ENCODE data around the gene RUNX2. TPM values are rescaled to one million over a fixed set of nuclear protein-coding genes. Genes with fewer than 3 reads are reported as not detected.

The RUNX2 gene
- total and polyA plus RNA-seq, 10 of the 15 experiments (the other 5 are each of a cell fraction or from before 2014, with no cell fraction given), result 0.01 to 0.77 (median 0.15) TPM; not detected in 3

DNA sequence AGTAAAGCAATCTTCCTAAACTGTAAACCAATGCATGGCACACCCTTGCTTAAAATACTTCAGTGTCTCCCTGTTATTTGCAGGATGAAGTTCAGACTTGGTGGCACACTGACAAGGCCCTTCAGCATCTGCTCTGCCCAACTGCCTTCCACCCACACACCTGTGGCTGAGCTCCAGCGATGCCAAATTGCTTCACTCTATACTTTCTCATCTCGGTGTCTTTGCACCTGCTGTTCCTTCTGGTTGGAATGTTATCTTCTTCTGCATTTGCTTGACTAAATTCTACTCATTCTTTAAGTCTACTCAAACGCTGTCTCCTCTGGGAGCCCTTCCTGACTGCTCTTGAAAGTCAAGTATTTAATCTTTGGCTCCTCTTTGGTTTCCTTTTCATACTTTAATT is 149.7 kb downstream of the RUNX2 start:
- Histone ChIP-seq H3K36me3 (ENCODE audit: control insufficient read depth in 2 of 2, insufficient read depth in 2 of 2, low read length in 1 of 2) (no peaks in the 10 kb centered on the region), H3K4me2 (ENCODE audit: control insufficient read depth, insufficient read depth) (no peak overlapping the region), H3K27ac (ENCODE audit: control insufficient read depth, insufficient read depth) (no peak overlapping the region), H3K9me3 (replicated peaks; ENCODE audit: control insufficient read depth, insufficient read depth, low read length) (no peaks in the 10 kb centered on the region; the same call in 2 of the 3 replicates), H3K79me2 (ENCODE audit: control insufficient read depth, insufficient read depth, low read length) (no peaks in the 10 kb centered on the region), H4K20me1 (ENCODE audit: control insufficient read depth, insufficient read depth) (no peaks in the 10 kb centered on the region), H2AFZ (ENCODE audit: control insufficient read depth, low read depth, low read length) (no peak overlapping the region), H3K9ac (ENCODE audit: control insufficient read depth, insufficient read depth, low read length) (no peak overlapping the region), H3K27me3 (replicated peaks in 1 of 2; ENCODE audit: control insufficient read depth in 2 of 2, insufficient read depth in 2 of 2, low read length in 1 of 2) (peaks cover 0 to 7% of the 10 kb centered on the region in 2 experiments; a peak in 2 of 4 replicates), H3K4me3 (no peak overlapping the region), H3K4me1 (ENCODE audit: control insufficient read depth, insufficient read depth, low read length) (0 out of 2 replicates have a peak, but pooled peaks cover 5% of the 10 kb centered on the region)
- no peak for ATAC-seq
- RAD21 ChIA-PET (ENCODE audit: unreplicated experiment), result no interaction called here
- DNase-seq (ENCODE audit: low read depth, low spot score), result no peak
- BruUV-seq (replicated peaks), result no TSS peak
- 13% methylated on average over 3 of the region's 3 CpGs for WGBS (ENCODE audit: insufficient coverage, insufficient replicate concordance, low lambda C conversion rate, missing lambda C conversion rate)
- POLR2A ChIA-PET, result no interaction called here
- in situ Hi-C loops (cut with MboI), result no loop called here
- intact Hi-C loops (cut with micrococcal nuclease; ENCODE audit: unreplicated experiment), result no loop called here
- CTCF ChIA-PET, result no interaction called here
- FAIRE-seq, result no peak
- SMC1A ChIA-PET (ENCODE audit: uncharacterized antibody, unreplicated experiment), result no interaction called here
- TF ChIP-seq, protein P1, sequence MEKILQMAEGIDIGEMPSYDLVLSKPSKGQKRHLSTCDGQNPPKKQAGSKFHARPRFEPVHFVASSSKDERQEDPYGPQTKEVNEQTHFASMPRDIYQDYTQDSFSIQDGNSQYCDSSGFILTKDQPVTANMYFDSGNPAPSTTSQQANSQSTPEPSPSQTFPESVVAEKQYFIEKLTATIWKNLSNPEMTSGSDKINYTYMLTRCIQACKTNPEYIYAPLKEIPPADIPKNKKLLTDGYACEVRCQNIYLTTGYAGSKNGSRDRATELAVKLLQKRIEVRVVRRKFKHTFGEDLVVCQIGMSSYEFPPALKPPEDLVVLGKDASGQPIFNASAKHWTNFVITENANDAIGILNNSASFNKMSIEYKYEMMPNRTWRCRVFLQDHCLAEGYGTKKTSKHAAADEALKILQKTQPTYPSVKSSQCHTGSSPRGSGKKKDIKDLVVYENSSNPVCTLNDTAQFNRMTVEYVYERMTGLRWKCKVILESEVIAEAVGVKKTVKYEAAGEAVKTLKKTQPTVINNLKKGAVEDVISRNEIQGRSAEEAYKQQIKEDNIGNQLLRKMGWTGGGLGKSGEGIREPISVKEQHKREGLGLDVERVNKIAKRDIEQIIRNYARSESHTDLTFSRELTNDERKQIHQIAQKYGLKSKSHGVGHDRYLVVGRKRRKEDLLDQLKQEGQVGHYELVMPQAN (conservative IDR thresholded peaks at IDR 0.05), result no peak
- TF ChIP-seq ETV6 (conservative IDR thresholded peaks at IDR 0.05 in 1 of 2, IDR thresholded peaks at IDR 0.05 in 1 of 2; ENCODE audit: borderline replicate concordance in 1 of 2, low read depth in 1 of 2), result no peak
- TF ChIP-seq, protein P2, sequence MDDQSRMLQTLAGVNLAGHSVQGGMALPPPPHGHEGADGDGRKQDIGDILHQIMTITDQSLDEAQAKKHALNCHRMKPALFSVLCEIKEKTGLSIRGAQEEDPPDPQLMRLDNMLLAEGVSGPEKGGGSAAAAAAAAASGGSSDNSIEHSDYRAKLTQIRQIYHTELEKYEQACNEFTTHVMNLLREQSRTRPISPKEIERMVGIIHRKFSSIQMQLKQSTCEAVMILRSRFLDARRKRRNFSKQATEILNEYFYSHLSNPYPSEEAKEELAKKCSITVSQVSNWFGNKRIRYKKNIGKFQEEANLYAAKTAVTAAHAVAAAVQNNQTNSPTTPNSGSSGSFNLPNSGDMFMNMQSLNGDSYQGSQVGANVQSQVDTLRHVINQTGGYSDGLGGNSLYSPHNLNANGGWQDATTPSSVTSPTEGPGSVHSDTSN (IDR thresholded peaks at IDR 0.05; ENCODE audit: insufficient replicate concordance, low read depth, low read length), result no peak
- TF ChIP-seq SRF (IDR thresholded peaks at IDR 0.05; ENCODE audit: low read depth in 2 of 2, low read length in 2 of 2), result no peak
- no peak for TF ChIP-seq JUND (IDR thresholded peaks at IDR 0.05; ENCODE audit: low read depth, low read length)
- TF ChIP-seq, protein P3, sequence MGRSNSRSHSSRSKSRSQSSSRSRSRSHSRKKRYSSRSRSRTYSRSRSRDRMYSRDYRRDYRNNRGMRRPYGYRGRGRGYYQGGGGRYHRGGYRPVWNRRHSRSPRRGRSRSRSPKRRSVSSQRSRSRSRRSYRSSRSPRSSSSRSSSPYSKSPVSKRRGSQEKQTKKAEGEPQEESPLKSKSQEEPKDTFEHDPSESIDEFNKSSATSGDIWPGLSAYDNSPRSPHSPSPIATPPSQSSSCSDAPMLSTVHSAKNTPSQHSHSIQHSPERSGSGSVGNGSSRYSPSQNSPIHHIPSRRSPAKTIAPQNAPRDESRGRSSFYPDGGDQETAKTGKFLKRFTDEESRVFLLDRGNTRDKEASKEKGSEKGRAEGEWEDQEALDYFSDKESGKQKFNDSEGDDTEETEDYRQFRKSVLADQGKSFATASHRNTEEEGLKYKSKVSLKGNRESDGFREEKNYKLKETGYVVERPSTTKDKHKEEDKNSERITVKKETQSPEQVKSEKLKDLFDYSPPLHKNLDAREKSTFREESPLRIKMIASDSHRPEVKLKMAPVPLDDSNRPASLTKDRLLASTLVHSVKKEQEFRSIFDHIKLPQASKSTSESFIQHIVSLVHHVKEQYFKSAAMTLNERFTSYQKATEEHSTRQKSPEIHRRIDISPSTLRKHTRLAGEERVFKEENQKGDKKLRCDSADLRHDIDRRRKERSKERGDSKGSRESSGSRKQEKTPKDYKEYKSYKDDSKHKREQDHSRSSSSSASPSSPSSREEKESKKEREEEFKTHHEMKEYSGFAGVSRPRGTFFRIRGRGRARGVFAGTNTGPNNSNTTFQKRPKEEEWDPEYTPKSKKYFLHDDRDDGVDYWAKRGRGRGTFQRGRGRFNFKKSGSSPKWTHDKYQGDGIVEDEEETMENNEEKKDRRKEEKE (IDR thresholded peaks at IDR 0.05), result no peak
- no peak for TF ChIP-seq CHD4 (IDR thresholded peaks at IDR 0.05)
- TF ChIP-seq EED (IDR thresholded peaks at IDR 0.05; ENCODE audit: low read depth), result no peak
- no peak for TF ChIP-seq EZH2 (IDR thresholded peaks at IDR 0.05; ENCODE audit: borderline replicate concordance, control insufficient read depth, low read depth, low read length)
- no peak for TF ChIP-seq RB1 (IDR thresholded peaks at IDR 0.05; ENCODE audit: borderline replicate concordance)
- TF ChIP-seq MTA2 (IDR thresholded peaks at IDR 0.05; ENCODE audit: low read depth), result no peak
- TF ChIP-seq JUNB (IDR thresholded peaks at IDR 0.05), result no peak
